AG10803 (cell line): ENCODE measurements around the gene P2RX3.

Source experiments
- DNase-seq: peaks from one replicate; pipeline ENCODE4 v3.0.0; 2010; ENCODE audit warnings: low read depth
- H3K4me3 ChIP-seq: 2 replicates; pipeline ENCODE4 v1.5.1; 2011; ENCODE audit warnings: mild to moderate bottlenecking, low read length, control low read depth
- TF ChIP-seq, protein P1 (sequence below): conservative IDR thresholded peaks from 2 replicates; pipeline ENCODE4 v1.5.1; 2011; ENCODE audit warnings: mild to moderate bottlenecking, low read length, control low read depth, inconsistent platforms

P2RX3 gene

DNA sequence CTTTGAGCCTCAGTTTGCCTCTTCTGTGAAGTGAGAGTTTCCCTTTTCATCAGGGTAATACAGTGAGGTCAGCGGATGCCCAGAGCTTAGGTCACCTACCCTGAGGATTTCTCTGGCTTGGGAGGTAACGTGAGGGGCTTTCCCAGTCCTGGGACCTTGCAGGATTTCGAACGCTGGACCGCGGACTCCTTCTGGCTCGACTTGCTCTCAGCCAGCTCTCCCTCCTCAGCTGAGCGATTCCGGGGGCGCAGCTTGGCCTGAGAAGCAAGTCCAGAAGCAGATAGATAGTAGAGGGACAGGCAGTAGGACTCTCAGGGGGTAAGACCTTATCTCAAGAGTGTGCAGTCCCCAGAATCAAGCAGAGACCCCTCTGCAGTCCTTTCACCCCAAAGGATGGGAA lies 37.4 kb upstream of the P2RX3 start:
- no peak for DNase-seq
- H3K4me3 ChIP-seq, result no peak overlapping the region
- TF ChIP-seq, protein P1, sequence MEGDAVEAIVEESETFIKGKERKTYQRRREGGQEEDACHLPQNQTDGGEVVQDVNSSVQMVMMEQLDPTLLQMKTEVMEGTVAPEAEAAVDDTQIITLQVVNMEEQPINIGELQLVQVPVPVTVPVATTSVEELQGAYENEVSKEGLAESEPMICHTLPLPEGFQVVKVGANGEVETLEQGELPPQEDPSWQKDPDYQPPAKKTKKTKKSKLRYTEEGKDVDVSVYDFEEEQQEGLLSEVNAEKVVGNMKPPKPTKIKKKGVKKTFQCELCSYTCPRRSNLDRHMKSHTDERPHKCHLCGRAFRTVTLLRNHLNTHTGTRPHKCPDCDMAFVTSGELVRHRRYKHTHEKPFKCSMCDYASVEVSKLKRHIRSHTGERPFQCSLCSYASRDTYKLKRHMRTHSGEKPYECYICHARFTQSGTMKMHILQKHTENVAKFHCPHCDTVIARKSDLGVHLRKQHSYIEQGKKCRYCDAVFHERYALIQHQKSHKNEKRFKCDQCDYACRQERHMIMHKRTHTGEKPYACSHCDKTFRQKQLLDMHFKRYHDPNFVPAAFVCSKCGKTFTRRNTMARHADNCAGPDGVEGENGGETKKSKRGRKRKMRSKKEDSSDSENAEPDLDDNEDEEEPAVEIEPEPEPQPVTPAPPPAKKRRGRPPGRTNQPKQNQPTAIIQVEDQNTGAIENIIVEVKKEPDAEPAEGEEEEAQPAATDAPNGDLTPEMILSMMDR, result no peak

DNA sequence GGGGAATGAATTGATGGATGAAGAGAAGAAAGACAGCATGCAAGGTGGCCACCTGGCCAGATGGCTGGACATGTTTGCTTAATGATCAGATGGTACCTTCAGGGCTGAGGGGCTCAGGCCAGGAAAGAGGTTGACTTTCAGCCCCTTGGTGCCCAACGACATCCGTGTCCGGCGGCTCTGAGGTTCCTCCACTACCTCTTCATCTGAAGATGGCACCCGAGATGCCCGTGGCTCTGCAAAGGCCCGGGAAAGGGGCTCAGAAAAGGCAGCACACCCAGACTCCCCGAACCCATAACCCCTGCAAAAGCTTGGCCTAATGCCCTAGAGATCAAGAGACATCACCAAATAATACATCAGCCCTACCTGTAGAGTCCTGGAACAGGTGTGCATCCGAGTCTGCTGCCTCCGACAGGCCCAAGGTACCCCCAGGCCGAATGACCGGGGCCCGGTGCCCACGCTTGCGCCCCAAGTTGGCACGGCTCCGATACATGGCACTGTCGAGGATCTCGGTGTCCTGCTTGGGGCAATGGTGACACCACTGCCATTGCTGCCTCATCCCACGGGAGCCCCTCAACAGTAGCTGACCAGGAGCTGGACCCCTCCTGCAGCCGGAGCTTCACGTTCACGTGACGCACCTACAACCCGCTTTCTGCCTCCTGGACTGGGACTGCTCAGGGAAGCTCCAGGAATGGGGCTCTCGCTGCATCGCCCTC lies 36.3 kb upstream of the P2RX3 start:
- no peak overlapping the region for H3K4me3 ChIP-seq
- TF ChIP-seq, protein P1, result no peak
- DNase-seq, result no peak

DNA sequence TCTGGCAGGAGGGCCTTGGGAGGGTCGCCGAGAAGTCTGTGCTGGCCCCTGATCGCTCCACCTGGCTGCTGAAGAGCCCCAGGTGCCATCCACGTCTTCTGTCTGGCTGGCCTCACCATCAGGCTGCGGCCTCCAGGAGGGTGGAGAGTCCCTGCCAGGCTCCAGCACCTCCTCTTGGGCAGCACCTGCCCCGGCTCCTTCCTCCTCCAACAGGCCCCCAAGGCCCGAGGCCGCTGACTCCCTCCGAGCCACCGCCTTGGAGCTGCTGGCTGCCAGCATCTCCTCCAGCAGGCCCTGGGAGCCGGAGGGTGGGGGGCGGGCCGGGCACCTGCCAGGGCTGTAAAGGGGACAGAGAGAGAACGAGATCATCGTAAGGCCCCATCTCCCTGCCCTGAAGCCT lies 35.7 kb upstream of the P2RX3 start:
- H3K4me3 ChIP-seq, result no peak overlapping the region
- DNase-seq, result no peak
- TF ChIP-seq, protein P1, result no peak

DNA sequence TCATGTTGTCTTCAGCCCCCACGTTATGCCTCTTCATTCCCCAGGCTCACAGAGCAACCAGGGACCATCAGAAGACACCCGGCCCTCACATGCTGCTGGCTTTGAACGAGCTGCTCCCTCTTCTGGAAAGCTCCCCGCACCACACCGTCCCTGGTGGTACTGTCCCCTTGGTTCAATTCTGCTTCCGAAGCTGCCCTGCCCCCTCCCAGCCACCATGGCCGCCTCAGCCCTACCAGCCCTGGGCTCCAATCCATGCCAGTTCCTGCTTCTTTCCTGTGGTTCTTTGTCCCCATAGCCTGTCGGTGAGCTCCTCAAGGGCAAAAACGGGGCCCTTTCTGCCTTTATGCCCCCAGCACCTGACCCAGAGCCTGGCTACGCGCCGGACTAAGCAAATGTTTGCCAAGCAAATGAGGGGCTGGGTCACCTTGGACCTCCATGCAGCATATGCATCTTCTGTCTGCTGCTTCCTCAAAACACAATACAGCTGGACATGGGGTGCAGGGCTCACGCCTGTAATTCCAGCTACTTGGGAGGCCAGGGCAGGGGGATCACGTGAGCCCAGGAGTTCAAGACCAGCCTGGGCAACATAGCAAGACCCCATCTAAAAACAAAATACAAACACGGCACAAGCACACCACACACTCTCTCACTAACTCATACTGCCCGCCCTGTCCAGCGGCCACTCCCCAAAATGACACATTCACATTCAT lies 34.7 kb upstream of the P2RX3 start:
- DNase-seq, result no peak
- TF ChIP-seq, protein P1, result no peak
- no peak overlapping the region for H3K4me3 ChIP-seq

DNA sequence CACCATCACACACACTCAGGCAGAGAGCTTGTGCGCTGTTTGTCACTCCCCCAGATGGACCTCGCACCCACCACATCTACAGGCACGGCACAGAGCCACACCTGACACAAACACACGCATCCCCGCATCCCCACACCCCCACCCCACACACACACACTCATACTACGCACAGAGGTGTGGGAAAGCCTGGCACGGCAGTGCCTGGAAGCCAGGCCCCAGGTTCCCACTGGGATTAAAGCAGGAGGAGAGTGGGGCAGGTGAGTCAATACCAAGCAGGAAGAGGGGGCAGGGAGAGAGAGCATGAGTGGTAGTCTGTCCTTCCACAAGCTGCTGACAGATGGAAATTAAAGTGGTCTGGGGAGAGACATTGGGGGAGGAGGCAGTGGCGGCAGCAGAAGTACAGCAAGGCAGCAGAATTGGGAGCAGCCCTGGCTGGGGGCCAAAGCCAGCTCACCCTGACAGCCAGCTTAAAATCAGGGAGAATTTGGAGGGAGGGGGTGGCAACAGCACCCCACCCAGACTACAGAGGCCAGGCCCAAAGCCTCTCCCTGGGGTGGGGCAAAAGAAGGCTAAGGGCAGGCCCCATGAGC lies 34.1 kb upstream of the P2RX3 start:
- H3K4me3 ChIP-seq, result no peak overlapping the region
- DNase-seq, result peak; percentile 40
- TF ChIP-seq, protein P1, result no peak

DNA sequence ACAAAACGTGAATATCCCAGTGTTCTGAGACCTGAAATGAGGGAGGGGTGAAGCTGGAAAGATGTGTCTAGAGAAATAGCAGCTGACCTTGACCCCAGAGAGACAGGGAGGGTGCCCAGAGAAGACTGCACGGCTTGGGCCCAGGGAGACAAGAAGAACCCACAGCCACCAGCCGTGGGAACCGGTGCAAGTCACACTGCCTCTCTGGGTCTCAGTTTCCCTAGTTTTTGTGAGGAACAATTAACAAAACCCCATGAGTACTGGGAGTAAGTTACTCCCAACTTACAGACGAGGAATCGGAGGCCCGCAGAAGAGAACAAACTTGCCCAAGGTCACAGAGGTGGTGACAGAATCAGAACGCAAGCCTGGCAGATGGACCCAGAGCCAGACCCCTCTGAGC lies 32.6 kb upstream of the P2RX3 start:
- DNase-seq, result no peak
- no peak overlapping the region for H3K4me3 ChIP-seq
- TF ChIP-seq, protein P1, result no peak
